Mucosa of descending colon (tissue), 3 donors: ENCODE results near the gene CENPT. TPM values are rescaled to one million over a fixed set of nuclear protein-coding genes. Genes with fewer than 3 reads are reported as not detected.

Experiments used
- ATAC-seq: fragments of 200-7000 bp; cut with Tn5 transposase; one replicate; pipeline ENCODE4 v1.9.1; 2020; ENCODE audit warnings: mild to moderate bottlenecking, moderate library complexity
- DNase-seq, 3 donors: peaks; one replicate each; pipeline ENCODE4 v3.0.0-alpha.2; 2020
- H3K36me3 ChIP-seq: fragments of 200-600 bp; one replicate; pipeline ENCODE4 v1.8.0; 2021; ENCODE audit warnings: low read depth, mild to moderate bottlenecking
- H3K4me1 ChIP-seq: fragments of 200-600 bp; one replicate; pipeline ENCODE4 v1.8.0; 2021; ENCODE audit warnings: low read depth, mild to moderate bottlenecking
- H3K4me3 ChIP-seq: fragments of 200-600 bp; one replicate; pipeline ENCODE4 v1.8.0; 2021; ENCODE audit warnings: mild to moderate bottlenecking
- H3K9me3 ChIP-seq: fragments of 200-600 bp; one replicate; pipeline ENCODE4 v1.8.0; 2021; ENCODE audit warnings: mild to moderate bottlenecking
- CTCF ChIP-seq: fragments of 200-600 bp; IDR thresholded peaks from one replicate; pipeline ENCODE4 v1.8.0; 2022; ENCODE audit warnings: antibody characterized with exemption, mild to moderate bottlenecking
- intact Hi-C, 2 donors: fragments of 100-400 bp; cut with DNase I in 1 of 2; cut with micrococcal nuclease in 1 of 2; formaldehyde crosslinking; loops; one replicate each; pipeline versions ENCODE4 v1.11.0 to v1.11.1; 2022; cut with DNase I, micrococcal nuclease
- total RNA-seq, 3 donors: library from RNA; stranded (reverse); fragmentation: NEBNext Ultra II Directional in 2 of 3; extraction: Animal tissue kit (Norgen Biotek cat#: 25700) in 2 of 3; gene quantifications; one replicate each; pipeline versions ENCODE4 v1.2.1 to v1.2.4, GENCODE V29; 2021 to 2023
- donor health status: DM: no; HTN: no; CAD: no; lungs with moderate emphysema.
- donor health status: DM: no; HTN: no; CAD: no.
- donor health status: DM: no; HTN: yes; CAD: no.

CENPT gene
- total RNA-seq, 3 donors from 2014 or later, result 33.2 to 55.0 (median 36.6) TPM

- TF ChIP-seq CTCF, result no peak
- intact Hi-C loops, result loop anchor here in 1 of 2 donors (10.0 kb wide), 1 partner anchor 54 kb away; the partner anchor contains the start of genes CTRL and PSMB10
- ATAC-seq, result no peak
- DNase-seq, result no peak
- Histone ChIP-seq H3K4me1 (no peaks in the 10 kb centered on the region), H3K9me3 (no peaks in the 10 kb centered on the region), H3K36me3 (peaks cover 30% of the 10 kb centered on the region), H3K4me3 (no peak overlapping the region)
These were observed 33.1 kb upstream of the CENPT start for GRCh38 chr16:67880584-67880983.

GRCh38 chr16:67879936-67880335 is 32.4 kb upstream of the CENPT start:
- H3K4me1 ChIP-seq, result no peaks in the 10 kb centered on the region
- peaks cover 30% of the 10 kb centered on the region for H3K36me3 ChIP-seq
- no peak for DNase-seq
- ATAC-seq, result no peak
- no peak for TF ChIP-seq CTCF
- H3K9me3 ChIP-seq, result no peaks in the 10 kb centered on the region
- intact Hi-C loops, result loop anchor here in 1 of 2 donors (10.0 kb wide), 1 partner anchor 55 kb away; the partner anchor contains the start of genes CTRL and PSMB10
- H3K4me3 ChIP-seq, result no peak overlapping the region

GRCh38 chr16:67879462-67879861 is 32.0 kb upstream of the CENPT start:
- H3K9me3 ChIP-seq, result no peaks in the 10 kb centered on the region
- intact Hi-C loops, result no loop called here
- TF ChIP-seq CTCF, result no peak
- H3K4me1 ChIP-seq, result peaks cover 4% of the 10 kb centered on the region
- peaks cover 30% of the 10 kb centered on the region for H3K36me3 ChIP-seq
- ATAC-seq (no peak), DNase-seq (no peak)
- no peak overlapping the region for H3K4me3 ChIP-seq

GRCh38 chr16:67878846-67879245 is 31.4 kb upstream of the CENPT start:
- DNase-seq (no peak), ATAC-seq (no peak)
- Histone ChIP-seq H3K9me3 (no peaks in the 10 kb centered on the region), H3K4me1 (peaks cover 9% of the 10 kb centered on the region), H3K36me3 (peaks cover 30% of the 10 kb centered on the region), H3K4me3 (no peak overlapping the region)
- intact Hi-C loops, result no loop called here
- TF ChIP-seq CTCF, result no peak

GRCh38 chr16:67878232-67878631 is 30.7 kb upstream of the CENPT start:
- H3K4me1 ChIP-seq, result peaks cover 9% of the 10 kb centered on the region
- intact Hi-C loops, result no loop called here
- no peak for DNase-seq
- no peak for TF ChIP-seq CTCF
- ATAC-seq, result no peak
- peaks cover 30% of the 10 kb centered on the region for H3K36me3 ChIP-seq
- no peak overlapping the region for H3K4me3 ChIP-seq
- H3K9me3 ChIP-seq, result no peaks in the 10 kb centered on the region

GRCh38 chr16:67877064-67877463 is 29.6 kb upstream of the CENPT start:
- no peak for TF ChIP-seq CTCF
- ATAC-seq (no peak), DNase-seq (no peak)
- intact Hi-C loops, result no loop called here
- H3K4me1 ChIP-seq, result peaks cover 9% of the 10 kb centered on the region
- no peak overlapping the region for H3K4me3 ChIP-seq
- no peaks in the 10 kb centered on the region for H3K9me3 ChIP-seq
- H3K36me3 ChIP-seq, result peaks cover 30% of the 10 kb centered on the region
